Sigmoid colon (tissue), 7 donors: Measurements from ENCODE around the gene LRP1B. TPM values are rescaled to one million over a fixed set of nuclear protein-coding genes. Genes with fewer than 3 reads are reported as not detected.

Experiments used
- DNase-seq: peaks from one replicate; pipeline ENCODE4 v3.0.0-alpha.2; 2019
- H3K27ac ChIP-seq, 4 donors: fragments of 200-600 bp; sonication (generic); one replicate each; pipeline ENCODE4 v1.5.1; 2016 to 2019; ENCODE audit warnings: mild to moderate bottlenecking in 1 of 4
- H3K27me3 ChIP-seq, 3 donors: fragments of 200-600 bp; sonication (generic); one replicate each; pipeline ENCODE4 v1.5.1; 2019; ENCODE audit warnings: mild to moderate bottlenecking in 1 of 3
- H3K36me3 ChIP-seq, 4 donors: fragments of 200-600 bp; sonication (generic); one replicate each; pipeline ENCODE4 v1.5.1; 2016 to 2019
- H3K4me1 ChIP-seq, 4 donors: fragments of 200-600 bp; sonication (generic); one replicate each; pipeline ENCODE4 v1.5.1; 2017 to 2019
- H3K4me3 ChIP-seq, 4 donors: fragments of 200-600 bp; sonication (generic); one replicate each; pipeline ENCODE4 v1.5.1; 2017 to 2019; ENCODE audit warnings: mild to moderate bottlenecking in 2 of 4, moderate library complexity in 1 of 4
- H3K9me3 ChIP-seq, 4 donors: fragments of 200-600 bp in 3 of 4; sonication (generic) in 3 of 4; one replicate each; pipeline versions ENCODE4 v1.5.1 to v1.6.1; 2013 to 2019
- EP300 ChIP-seq, 4 donors: sonication (generic); formaldehyde crosslinking; IDR thresholded peaks; one replicate each; pipeline ENCODE4 v1.6.1; 2017; ENCODE audit warnings: antibody characterized with exemption in 4 of 4
- POLR2A ChIP-seq, 2 donors: fragments of 450-650 bp; IDR thresholded peaks; one replicate each; pipeline ENCODE4 v1.6.1; 2016; ENCODE audit warnings: antibody characterized with exemption in 2 of 2, mild to moderate bottlenecking in 2 of 2, moderate library complexity in 2 of 2
- POLR2AphosphoS5 ChIP-seq, 4 donors: sonication (generic); formaldehyde crosslinking; IDR thresholded peaks; one replicate each; pipeline ENCODE4 v1.6.1; 2017; ENCODE audit warnings: antibody characterized with exemption in 4 of 4
- WGBS, 2 donors: extraction: QIAGEN DNeasy Blood & Tissue Kit; methylation state at CpG; one replicate each; pipeline ENCODE4 v1.1.7; 2013; 5-methylcytosine and 5-hydroxymethylcytosine counted together
- intact Hi-C: fragments of 100-400 bp; cut with DNase I; formaldehyde crosslinking; loops from one replicate; pipeline ENCODE4 v1.15.1; 2023
- polyA plus RNA-seq, 3 donors: library from polyadenylated mRNA; stranded (reverse); fragments of 200-250 nt; gene quantifications; one replicate each; pipeline ENCODE4 v1.2.3, GENCODE V29; 2013
- total RNA-seq, 4 donors: library from RNA; depleted of rRNA; stranded (reverse); fragments of >200 nt; gene quantifications; one replicate each; pipeline ENCODE4 v1.1.0, GENCODE V29; 2016
- TF ChIP-seq, protein P1 (sequence below), 4 experiments: fragments of 450-650 bp in 3 of 4; fragments of 200-600 bp in 1 of 4; IDR thresholded peaks; one replicate each; pipeline ENCODE4 v1.5.1; 2016 to 2019; ENCODE audit warnings: antibody characterized with exemption in 4 of 4, mild to moderate bottlenecking in 3 of 4, moderate library complexity in 2 of 4
- donor health status: healthy with polysubstance abuse.
- donor health status: Bipolar disorder and iron deficiency.
- donor health status: healthy.

The LRP1B gene
- total and polyA plus RNA-seq, 7 donors: 0.06 to 5.1 (median 2.0) TPM; not detected in 1

DNA sequence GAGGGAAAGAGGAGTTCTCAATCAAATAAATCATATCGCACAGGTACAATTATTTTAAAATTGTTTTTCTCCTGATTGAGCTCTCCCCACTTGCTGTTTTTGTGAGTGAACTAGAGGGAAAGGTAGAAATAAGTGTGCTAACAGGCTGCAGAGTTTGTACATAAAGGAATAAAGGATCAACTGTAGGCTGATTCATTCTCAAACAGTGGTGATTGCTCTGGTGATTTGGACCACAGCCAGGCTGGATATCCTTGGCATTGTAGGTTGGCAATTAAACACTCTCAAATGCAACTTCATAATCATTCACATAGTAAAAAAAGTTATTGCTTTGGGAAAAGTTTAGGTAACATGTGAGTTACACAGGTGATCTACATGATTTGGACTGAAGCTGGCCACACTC is 29.8 kb downstream of the LRP1B start:
- DNase-seq: no peak
- intact Hi-C loops: no loop called here
- Histone ChIP-seq H3K27me3 (no peaks in the 10 kb centered on the region), H3K4me3 (no peak overlapping the region), H3K36me3 (no peaks in the 10 kb centered on the region), H3K4me1 (no peaks in the 10 kb centered on the region), H3K27ac (no peak overlapping the region), H3K9me3 (no peaks in the 10 kb centered on the region)
- WGBS, 2 donors: 18 to 84% methylated on average over 1 of the region's 1 CpG
- TF ChIP-seq POLR2AphosphoS5 (IDR thresholded peaks at IDR 0.05): no peak
- no peak for TF ChIP-seq POLR2A (IDR thresholded peaks at IDR 0.05)
- TF ChIP-seq EP300 (IDR thresholded peaks at IDR 0.05): no peak
- TF ChIP-seq, protein P1, sequence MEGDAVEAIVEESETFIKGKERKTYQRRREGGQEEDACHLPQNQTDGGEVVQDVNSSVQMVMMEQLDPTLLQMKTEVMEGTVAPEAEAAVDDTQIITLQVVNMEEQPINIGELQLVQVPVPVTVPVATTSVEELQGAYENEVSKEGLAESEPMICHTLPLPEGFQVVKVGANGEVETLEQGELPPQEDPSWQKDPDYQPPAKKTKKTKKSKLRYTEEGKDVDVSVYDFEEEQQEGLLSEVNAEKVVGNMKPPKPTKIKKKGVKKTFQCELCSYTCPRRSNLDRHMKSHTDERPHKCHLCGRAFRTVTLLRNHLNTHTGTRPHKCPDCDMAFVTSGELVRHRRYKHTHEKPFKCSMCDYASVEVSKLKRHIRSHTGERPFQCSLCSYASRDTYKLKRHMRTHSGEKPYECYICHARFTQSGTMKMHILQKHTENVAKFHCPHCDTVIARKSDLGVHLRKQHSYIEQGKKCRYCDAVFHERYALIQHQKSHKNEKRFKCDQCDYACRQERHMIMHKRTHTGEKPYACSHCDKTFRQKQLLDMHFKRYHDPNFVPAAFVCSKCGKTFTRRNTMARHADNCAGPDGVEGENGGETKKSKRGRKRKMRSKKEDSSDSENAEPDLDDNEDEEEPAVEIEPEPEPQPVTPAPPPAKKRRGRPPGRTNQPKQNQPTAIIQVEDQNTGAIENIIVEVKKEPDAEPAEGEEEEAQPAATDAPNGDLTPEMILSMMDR (IDR thresholded peaks at IDR 0.05): no peak

DNA sequence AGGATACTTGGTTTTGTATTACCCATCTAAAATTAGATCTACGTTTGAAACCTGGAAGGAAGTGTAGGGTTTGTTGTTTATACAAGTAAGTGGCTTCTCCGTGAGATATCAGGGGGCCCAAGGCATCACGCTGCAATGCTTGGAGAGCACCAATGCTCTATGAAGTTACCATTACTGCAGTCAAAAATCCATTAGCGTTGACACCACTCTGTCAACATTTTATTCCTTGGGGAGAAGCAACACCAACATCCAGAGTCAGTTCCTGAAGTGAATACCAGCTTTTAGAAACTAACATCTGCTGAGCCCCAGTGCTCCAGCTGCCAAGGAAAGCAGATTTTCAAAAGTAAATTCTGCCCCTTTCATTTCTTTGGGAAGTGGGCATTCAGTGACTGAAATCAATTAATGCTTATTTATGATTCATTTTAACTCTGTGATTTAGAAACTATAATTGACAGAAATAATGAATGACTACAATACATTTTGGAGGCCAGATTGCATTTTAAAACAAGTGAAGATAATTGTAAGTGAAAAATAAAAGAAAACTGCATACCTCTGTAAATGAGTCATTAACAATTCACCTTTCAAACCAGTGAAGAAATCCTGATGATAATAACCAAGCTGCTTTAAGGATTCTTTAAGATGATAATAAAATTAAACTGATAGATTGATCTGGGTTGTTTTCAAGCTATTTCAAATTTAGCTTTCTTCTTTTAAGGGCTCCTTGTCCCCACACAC is 30.5 kb downstream of the LRP1B start:
- 63 to 76% methylated on average over 4 of the region's 4 CpGs for WGBS, 2 donors

DNA sequence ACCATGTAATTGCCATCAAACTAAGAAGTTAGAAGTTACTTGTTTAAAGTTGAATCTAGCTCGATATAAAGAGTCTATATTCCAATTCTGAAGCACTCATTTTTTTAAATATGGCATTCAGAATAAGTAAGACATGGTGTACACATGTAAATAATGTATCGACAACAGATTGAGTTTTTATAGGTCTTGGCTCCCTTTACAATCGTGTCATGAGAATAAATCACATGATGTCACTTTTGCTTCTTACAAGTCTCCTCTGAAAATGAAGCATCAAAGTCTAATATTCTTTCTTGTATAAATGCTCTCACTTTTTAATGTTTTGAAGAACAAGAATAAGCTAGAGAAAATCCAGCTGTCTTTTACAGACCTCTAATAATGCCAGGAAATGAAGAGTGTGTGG is 33.1 kb downstream of the LRP1B start:
- intact Hi-C loops: no loop called here
- Histone ChIP-seq H3K4me1 (no peaks in the 10 kb centered on the region), H3K27me3 (no peaks in the 10 kb centered on the region), H3K4me3 (no peak overlapping the region), H3K9me3 (no peaks in the 10 kb centered on the region), H3K27ac (no peak overlapping the region), H3K36me3 (no peaks in the 10 kb centered on the region)
- 31 to 67% methylated on average over 3 of the region's 3 CpGs for WGBS, 2 donors
- DNase-seq: no peak
- no peak for TF ChIP-seq EP300 (IDR thresholded peaks at IDR 0.05)
- no peak for TF ChIP-seq POLR2AphosphoS5 (IDR thresholded peaks at IDR 0.05)
- TF ChIP-seq, protein P1 (IDR thresholded peaks at IDR 0.05): no peak
- no peak for TF ChIP-seq POLR2A (IDR thresholded peaks at IDR 0.05)

More for the DNA sequence above, 30.5 kb downstream of the LRP1B start:
- intact Hi-C loops: no loop called here
- Histone ChIP-seq H3K9me3 (no peaks in the 10 kb centered on the region), H3K4me3 (no peak overlapping the region), H3K4me1 (no peaks in the 10 kb centered on the region), H3K27ac (no peak overlapping the region), H3K36me3 (no peaks in the 10 kb centered on the region), H3K27me3 (no peaks in the 10 kb centered on the region)
- DNase-seq: no peak
- no peak for TF ChIP-seq POLR2AphosphoS5 (IDR thresholded peaks at IDR 0.05)
- TF ChIP-seq EP300 (IDR thresholded peaks at IDR 0.05): no peak
- TF ChIP-seq, protein P1 (IDR thresholded peaks at IDR 0.05): no peak
- TF ChIP-seq POLR2A (IDR thresholded peaks at IDR 0.05): no peak

DNA sequence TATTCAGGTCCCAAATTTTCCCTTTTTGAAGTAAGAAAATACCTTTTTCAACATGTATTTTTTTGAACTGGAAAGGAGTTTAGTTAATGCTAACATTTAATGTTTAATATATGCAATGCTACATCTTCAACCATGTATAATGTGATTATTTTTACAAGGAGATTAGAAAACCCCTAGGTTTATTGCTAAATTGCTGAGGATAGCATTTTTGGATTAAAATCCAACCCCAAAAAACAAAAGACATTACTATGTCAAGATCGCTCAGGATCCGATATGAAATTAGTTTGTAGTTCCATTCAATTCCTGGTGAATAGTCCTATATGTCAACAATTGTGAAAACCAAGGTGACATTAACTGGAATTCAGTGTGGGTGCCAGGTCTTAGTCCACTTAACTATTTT is 35.2 kb downstream of the LRP1B start:
- Histone ChIP-seq H3K4me1 (no peaks in the 10 kb centered on the region), H3K27ac (no peak overlapping the region), H3K9me3 (no peaks in the 10 kb centered on the region), H3K4me3 (no peak overlapping the region), H3K27me3 (no peaks in the 10 kb centered on the region), H3K36me3 (no peaks in the 10 kb centered on the region)
- WGBS, 2 donors: 81 to 96% methylated on average over 2 of the region's 2 CpGs
- TF ChIP-seq POLR2AphosphoS5 (IDR thresholded peaks at IDR 0.05) (no peak), EP300 (IDR thresholded peaks at IDR 0.05) (no peak), POLR2A (IDR thresholded peaks at IDR 0.05) (no peak)
- TF ChIP-seq, protein P1 (IDR thresholded peaks at IDR 0.05): no peak
- intact Hi-C loops: no loop called here
- DNase-seq: no peak

DNA sequence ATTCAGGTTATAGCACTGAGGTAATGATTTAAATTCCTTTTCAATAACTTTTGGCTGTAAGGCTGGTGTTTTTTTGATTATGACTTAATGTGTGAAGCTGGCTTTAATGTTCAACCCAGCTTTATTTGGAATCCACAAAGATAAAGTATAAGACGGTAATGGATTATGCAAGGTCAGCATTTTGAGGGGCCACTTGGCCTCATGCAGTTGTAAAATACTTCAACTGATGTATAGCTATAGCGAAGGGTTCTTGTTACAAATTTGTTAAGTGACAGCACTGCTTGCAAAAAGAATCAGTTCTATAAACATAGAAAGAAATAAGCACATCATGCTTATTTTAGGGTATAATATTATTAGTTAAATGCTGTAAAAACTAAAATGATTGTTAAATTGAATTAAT is 36.6 kb downstream of the LRP1B start:
- Histone ChIP-seq H3K4me1 (no peaks in the 10 kb centered on the region), H3K27ac (no peak overlapping the region), H3K9me3 (no peaks in the 10 kb centered on the region), H3K36me3 (no peaks in the 10 kb centered on the region), H3K4me3 (no peak overlapping the region), H3K27me3 (no peaks in the 10 kb centered on the region)
- intact Hi-C loops: no loop called here
- DNase-seq: no peak
- TF ChIP-seq, protein P1 (IDR thresholded peaks at IDR 0.05): no peak
- TF ChIP-seq POLR2AphosphoS5 (IDR thresholded peaks at IDR 0.05): no peak
- no peak for TF ChIP-seq POLR2A (IDR thresholded peaks at IDR 0.05)
- no peak for TF ChIP-seq EP300 (IDR thresholded peaks at IDR 0.05)
- 77 to 78% methylated on average over 2 of the region's 2 CpGs for WGBS, 2 donors
